ENCODE data around the gene POLR2B.
A peak's percentile ranks its signal among the peaks of the same experiment; 100 is the strongest.
"Not testable (repeated sequence)": the region's sequence is repeated elsewhere in the genome, so short reads cannot be mapped to it uniquely, and the experiment has no call there.

The POLR2B gene

GRCh38 chr4:56978750-56979303 is at the start of gene POLR2B:
TSS of gene POLR2B (plus strand) at chr4:56978896. CDS start at chr4:56978986, 90 bp downstream.
- H3K4me3 ChIP-seq (ENCODE audit: low read length) = peak within 1 kb of the TSS; percentile 99
- peak; percentile 92 for DNase-seq (ENCODE audit: low read depth)
- TF ChIP-seq, protein P1, sequence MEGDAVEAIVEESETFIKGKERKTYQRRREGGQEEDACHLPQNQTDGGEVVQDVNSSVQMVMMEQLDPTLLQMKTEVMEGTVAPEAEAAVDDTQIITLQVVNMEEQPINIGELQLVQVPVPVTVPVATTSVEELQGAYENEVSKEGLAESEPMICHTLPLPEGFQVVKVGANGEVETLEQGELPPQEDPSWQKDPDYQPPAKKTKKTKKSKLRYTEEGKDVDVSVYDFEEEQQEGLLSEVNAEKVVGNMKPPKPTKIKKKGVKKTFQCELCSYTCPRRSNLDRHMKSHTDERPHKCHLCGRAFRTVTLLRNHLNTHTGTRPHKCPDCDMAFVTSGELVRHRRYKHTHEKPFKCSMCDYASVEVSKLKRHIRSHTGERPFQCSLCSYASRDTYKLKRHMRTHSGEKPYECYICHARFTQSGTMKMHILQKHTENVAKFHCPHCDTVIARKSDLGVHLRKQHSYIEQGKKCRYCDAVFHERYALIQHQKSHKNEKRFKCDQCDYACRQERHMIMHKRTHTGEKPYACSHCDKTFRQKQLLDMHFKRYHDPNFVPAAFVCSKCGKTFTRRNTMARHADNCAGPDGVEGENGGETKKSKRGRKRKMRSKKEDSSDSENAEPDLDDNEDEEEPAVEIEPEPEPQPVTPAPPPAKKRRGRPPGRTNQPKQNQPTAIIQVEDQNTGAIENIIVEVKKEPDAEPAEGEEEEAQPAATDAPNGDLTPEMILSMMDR (conservative IDR thresholded peaks at IDR 0.05; ENCODE audit: low read length) = no peak

DNA sequence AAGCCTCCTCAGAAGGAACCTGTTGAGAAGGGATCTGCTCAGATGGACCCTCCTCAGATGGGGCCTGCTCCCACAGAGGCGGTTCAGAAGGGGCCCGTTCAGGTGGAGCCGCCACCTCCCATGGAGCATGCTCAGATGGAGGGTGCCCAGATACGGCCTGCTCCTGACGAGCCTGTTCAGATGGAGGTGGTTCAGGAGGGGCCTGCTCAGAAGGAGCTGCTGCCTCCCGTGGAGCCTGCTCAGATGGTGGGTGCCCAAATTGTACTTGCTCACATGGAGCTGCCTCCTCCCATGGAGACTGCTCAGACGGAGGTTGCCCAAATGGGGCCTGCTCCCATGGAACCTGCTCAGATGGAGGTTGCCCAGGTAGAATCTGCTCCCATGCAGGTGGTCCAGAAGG is 48.1 kb upstream of the POLR2B start:
- TF ChIP-seq, protein P1 (conservative IDR thresholded peaks at IDR 0.05; ENCODE audit: low read length) = no peak
- H3K4me3 ChIP-seq (ENCODE audit: low read length) = no peak overlapping the region
- no peak for DNase-seq (ENCODE audit: low read depth)

- no peak for DNase-seq (ENCODE audit: low read depth)
- no peak overlapping the region for H3K4me3 ChIP-seq (ENCODE audit: low read length)
- TF ChIP-seq, protein P1 (conservative IDR thresholded peaks at IDR 0.05; ENCODE audit: low read length) = no peak
These were observed 46.8 kb upstream of the POLR2B start for GRCh38 chr4:56931924-56932323.

DNA sequence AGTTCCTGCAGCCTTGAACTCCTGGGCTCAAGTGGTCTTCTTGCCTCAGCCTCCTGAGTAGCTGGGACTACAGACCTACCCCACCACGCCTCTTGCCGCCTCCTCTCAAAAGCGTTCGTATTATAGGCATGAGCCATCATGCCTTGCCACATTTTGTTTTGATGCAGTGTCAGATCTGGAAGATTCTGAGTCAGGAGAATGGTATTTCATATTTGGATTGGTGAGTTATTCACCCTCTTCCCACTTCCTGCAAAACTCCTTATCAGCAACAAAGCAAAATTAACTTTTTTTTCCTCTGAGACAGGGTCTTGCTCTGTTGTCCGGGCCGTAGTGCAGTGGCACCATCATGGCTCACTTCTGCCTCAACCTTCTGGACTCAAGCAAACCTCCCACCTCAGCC is 41.4 kb upstream of the POLR2B start:
- TF ChIP-seq, protein P1 (conservative IDR thresholded peaks at IDR 0.05; ENCODE audit: low read length) = no peak
- DNase-seq (ENCODE audit: low read depth) = peak; percentile 75
- H3K4me3 ChIP-seq (ENCODE audit: low read length) = no peak overlapping the region

DNA sequence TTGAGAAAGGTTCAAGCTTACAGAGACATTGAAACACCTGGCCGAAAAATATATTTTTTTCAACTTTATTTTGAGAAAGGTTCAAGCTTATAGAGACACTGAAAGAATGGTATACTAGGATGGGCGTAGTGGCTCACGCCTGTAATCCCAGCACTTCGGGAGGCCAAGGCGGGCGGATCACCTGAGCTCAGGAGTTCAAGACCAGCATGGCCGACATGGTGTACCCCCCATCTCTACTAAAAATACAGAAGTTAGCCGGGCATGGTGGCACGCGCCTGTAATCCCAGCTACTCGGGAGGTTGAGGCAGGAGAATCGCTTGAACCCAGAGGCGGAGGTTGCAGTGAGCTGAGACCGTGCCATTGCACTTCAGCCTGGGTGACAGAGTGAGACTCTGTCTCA is 38.9 kb upstream of the POLR2B start:
- H3K4me3 ChIP-seq (ENCODE audit: low read length); DNase-seq (ENCODE audit: low read depth): not testable (repeated sequence)

- TF ChIP-seq, protein P1 (conservative IDR thresholded peaks at IDR 0.05; ENCODE audit: low read length) = no peak
- no peak overlapping the region for H3K4me3 ChIP-seq (ENCODE audit: low read length)
- DNase-seq (ENCODE audit: low read depth) = no peak
These were observed 38.3 kb upstream of the POLR2B start for GRCh38 chr4:56940403-56940802.

- TF ChIP-seq, protein P1 (conservative IDR thresholded peaks at IDR 0.05; ENCODE audit: low read length) = no peak
- no peak overlapping the region for H3K4me3 ChIP-seq (ENCODE audit: low read length)
- DNase-seq (ENCODE audit: low read depth) = no peak
These were observed 37.7 kb upstream of the POLR2B start for GRCh38 chr4:56940971-56941370.

- TF ChIP-seq, protein P1 (conservative IDR thresholded peaks at IDR 0.05; ENCODE audit: low read length) = no peak
- DNase-seq (ENCODE audit: low read depth) = no peak
- H3K4me3 ChIP-seq (ENCODE audit: low read length) = no peak overlapping the region
These were observed 37.3 kb upstream of the POLR2B start for GRCh38 chr4:56941403-56941802.
